Gastrocnemius medialis (tissue), 4 donors: ENCODE measurements around the gene UBQLN3.

Experiments used
- CTCF ChIP-seq, 5 experiments: fragments of 450-650 bp in 3 of 5; fragments of 200-600 bp in 2 of 5; sonication (generic) in 2 of 5; IDR thresholded peaks in 4 of 5; conservative IDR thresholded peaks in 1 of 5; 1 replicate in 4 of 5; 2 replicates in 1 of 5; pipeline ENCODE4 v1.5.1; 2016 to 2019; ENCODE audit warnings: antibody characterized with exemption in 5 of 5, mild to moderate bottlenecking in 3 of 5, moderate library complexity in 3 of 5
- POLR2A ChIP-seq, 2 donors: fragments of 450-650 bp; IDR thresholded peaks; one replicate each; pipeline ENCODE4 v1.6.1; 2017; ENCODE audit warnings: antibody characterized with exemption in 2 of 2, mild to moderate bottlenecking in 2 of 2, moderate library complexity in 2 of 2

DNA sequence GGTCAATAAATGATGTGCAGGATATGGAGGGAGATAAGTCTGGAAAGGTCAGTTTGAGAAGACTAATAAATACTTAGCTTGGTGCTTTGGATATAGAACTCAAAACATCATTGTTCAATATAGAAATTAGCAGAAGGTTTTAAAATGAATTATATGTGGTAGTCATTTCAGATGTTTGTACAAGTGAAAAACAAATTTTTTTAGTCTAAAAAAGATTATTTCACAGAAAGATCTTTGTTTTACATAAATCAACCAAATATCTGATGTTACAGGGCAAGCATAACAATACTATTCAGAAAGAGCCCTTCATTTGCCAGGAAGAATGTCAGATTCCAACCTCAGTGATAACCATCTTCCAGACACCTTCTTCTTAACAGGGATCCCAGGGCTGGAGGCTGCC lies 21.4 kb downstream of the UBQLN3 start, which contains the start of gene OR52D1:
- TF ChIP-seq CTCF (IDR thresholded peaks at IDR 0.05 in 4 of 5, conservative IDR thresholded peaks at IDR 0.05 in 1 of 5) (no peak), POLR2A (IDR thresholded peaks at IDR 0.05) (no peak)
